NCI-H1417 (cell line): ENCODE data around the gene TAS1R1.

Experiments used
- DNase-seq, 3 experiments: peaks; one replicate each; lab custom pipeline; 2025; lab: John Stamatoyannopoulos, UW

Gene TAS1R1

DNA sequence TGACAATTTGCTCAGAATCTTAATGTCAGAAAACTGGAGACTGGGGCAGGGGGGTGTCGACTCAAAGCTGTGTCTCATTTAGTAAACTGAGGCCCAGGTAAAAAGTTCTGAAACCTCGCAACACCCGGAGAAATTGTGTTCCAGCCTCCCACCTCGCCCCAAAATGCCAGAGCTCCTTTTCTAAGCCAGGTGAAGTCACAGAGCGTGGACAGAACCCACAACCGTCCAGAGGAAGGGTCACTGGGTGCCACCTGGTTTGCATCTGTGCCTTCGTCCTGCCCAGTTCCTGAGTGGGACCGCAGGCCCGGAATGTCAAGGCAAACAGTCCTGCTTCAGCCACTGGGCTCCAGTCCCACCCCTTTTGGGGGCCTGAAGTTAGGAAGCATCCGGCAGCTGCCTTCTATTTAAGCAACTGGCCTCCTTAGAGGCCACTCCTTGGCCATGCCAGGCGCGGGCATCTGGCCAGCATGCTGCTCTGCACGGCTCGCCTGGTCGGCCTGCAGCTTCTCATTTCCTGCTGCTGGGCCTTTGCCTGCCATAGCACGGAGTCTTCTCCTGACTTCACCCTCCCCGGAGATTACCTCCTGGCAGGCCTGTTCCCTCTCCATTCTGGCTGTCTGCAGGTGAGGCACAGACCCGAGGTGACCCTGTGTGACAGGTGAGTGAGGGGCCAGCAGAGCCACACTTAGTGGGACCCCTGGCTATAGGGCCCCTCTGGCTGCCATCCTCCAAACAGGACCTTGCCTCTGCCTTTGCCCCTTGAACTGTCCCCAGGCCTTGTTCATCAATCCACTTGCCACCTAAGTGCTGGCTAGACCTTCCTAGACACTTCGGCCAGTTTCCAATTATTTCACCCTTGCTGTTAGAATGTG, at the start of gene TAS1R1:
TAS1R1 (plus strand) TSS at position 401 of the 872 bp plus-strand sequence; CDS start at position 468, 67 bp downstream.
- no peak for DNase-seq

DNA sequence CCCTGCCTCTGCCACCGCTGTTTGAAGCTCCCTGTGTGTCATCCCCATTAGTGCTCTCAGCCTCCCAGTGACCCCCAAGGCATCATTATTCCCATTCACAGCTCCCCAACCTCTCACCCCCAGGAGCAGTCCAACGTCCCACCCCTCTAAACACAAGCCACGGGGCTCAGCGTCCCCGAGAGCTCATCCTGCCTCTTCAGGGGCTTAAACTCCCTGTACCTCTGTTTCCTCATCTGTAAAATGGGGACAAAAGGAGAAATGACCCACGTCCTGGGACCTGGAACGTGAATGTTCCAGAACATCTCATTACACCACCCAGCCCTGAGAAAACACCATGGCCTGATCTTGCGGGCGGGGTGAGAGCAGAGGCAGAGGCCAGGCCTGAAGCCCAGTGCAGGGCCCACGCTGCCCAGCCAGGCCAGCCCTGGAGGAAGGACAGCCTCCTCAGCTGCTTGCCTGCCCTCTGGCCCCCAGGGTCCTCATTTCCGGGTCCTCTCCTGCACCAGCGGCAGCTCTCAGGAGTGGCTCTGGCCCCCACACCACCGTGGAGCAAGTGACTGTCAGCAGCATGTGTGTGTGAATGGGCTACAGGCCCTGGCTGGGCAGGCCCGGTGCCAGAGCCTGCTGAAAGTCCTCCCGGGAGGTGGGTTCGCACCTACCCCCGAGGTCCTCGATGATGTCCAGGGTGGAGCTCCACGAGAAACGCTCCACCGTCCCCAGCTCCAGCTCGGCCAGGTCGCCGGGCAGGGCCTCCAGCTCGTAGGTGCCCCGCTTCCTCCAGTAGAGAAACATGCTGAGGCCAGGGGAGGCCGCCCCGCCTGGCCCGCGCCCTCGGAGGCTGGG, 49.5 kb upstream of the TAS1R1 start:
- DNase-seq = no peak

DNA sequence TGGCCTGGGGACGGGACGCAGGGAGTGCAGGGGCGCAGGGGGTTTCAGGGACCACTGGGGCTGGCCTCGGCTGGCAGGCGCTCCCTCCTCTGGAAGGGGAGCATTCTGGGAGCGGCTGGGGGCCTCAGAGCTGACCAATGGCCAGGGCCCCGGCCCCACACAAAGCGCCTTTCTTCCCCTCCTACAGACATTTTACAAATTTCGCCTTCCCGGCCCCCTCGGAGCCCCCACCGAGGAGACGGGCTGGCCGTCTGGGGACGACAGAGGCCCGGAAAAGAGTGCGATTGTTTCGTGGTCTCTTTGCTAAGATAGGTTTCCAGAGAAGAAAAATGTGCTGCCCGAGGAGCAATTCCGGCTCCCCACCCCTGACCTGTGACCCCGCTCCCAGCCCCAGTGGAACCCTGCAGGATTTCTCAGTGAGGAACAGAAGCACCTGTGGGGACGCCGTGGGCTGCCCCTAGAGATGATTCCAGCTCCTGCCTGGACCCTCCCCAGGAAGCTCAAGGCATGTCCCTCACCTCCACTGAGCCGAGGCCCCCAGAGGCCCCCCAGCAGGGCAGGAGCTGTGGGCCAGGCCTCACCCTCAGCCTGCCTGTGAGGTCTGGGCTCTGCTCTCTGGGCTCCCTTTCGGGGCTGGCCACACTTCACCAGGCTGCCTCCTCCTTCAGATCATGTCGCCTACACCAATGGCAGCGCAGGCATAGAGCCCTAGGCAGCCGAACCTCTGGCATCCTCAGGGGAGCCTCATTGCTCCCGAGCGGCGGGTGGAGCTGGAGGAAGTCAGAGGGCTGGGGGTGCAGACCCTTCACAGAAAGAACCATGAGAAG, 48.7 kb upstream of the TAS1R1 start:
- no peak for DNase-seq

DNA sequence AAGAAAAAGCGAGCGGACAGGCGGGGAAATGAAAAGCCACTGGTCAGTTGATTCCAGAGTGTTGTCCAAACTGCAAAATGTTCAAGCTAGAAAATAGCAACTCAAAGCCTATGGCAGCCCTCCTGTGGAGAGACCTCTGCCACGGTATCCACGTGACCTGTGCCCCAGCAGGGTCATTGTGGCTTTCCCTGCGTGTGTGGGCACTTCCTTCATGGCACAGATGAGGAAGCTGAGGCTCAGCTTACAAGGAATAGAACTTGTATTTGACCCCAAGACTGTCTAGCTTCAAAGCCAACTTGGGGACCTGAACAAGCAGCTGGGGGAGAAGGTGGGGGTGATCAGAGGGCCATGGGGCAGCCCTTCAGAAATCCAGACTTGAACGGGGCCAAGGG, 48.1 kb upstream of the TAS1R1 start:
- DNase-seq = no peak

DNA sequence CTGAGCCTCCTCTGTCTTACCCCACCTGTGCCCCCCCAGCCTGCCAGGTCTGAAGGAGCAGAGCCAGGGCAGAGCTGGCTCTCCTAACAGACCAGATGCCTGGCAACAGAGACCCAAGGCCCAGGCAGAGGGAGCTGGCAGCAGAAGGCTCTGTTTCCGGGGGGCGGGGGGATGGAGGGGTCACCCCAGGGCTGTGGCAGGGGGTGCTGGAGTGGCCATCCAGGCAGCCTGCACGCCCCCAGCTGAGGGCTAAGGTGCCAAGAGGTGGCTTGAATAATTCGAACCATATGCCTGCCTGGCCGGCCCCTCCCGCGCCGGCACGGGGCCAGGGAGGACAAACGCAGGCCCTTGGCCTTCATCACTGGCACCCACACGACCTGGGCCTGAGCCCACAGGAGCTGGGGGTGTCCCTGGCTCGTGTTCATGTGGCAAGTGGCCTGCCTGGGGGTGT, 47.6 kb upstream of the TAS1R1 start:
- no peak for DNase-seq

DNA sequence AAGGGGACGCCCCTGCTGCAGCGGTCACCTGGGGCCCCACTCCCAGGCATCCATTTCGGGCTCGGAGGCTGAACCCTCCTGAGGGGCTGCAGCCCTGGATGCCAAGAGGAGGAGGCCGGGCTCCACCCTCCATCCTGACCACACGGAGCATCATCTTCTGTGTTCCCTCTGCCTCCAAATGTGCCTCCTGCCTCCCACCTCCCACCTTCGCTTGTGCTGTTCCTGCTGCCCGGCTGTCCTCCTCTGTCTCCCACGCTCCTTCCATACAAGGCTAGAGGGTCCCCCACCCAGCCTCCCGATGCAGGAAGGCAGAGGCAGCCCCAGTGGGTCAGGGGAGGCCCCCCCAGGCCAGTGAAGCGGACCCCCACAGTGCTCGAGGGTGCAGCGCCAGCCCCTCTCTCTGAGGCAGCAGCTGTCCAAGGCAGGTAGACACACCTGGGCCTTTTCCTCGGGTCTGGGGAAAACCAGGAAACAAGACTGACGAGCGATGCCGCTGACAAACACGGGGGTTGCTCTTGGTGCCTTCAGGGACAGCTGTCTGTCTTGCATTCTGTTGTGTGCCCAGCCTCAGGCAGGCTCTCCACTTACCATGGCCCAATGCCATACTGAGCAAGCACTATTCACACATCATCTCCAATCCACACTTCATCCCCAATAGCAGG, 46.8 kb upstream of the TAS1R1 start:
- DNase-seq = no peak

DNA sequence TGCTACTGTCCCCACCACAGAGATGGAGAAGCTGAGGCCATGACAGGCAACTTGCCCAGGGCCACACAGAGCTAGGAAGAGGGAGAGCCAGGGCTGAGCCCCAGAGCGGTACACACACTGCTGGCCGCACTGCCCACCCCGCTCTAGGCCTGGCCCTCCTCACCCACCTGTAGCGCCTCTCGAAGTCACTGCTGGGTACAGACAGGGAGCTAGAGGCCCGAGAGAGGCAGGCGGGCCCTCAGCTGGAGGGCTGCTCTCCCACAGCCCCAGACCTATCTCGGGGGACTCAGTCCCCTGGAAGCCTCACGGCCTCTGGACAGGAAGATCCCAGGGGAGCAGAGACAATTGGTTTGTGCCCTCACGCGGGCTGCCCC, 46.3 kb upstream of the TAS1R1 start:
- no peak for DNase-seq

DNA sequence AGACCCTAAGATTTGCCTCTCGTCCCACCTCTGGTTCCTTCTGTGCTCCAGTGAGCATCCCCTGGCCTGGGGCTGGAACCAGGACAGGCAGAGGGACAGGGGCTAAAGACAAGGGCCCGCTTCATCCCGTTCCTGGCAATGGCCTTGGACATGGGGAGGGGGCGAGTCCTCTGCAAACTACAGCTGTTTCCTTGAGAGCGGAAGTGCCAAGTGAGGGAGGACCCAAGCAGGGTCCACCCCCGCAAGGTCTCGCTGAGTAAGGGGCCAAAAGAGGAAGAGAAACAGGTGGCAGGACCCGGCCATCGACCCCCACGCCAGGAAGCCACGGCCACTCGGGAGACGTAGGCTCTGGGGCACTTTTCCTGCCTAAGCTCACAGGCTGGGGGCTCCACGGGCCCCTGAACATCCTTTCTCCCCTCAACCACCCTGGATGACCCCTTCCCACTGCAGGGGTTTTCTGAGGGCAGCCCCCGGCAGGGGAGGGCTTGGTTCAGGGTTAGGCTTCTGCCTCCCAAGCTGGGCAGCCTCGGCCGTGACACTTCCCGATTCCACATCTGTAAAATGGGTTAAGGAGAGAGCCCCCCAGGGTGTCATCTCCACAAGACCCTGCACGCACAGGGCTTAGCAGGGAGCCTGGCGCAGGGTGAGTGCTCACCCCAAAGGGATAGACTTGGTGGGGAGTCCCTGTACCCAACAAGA, 45.7 kb upstream of the TAS1R1 start:
- DNase-seq = no peak

DNA sequence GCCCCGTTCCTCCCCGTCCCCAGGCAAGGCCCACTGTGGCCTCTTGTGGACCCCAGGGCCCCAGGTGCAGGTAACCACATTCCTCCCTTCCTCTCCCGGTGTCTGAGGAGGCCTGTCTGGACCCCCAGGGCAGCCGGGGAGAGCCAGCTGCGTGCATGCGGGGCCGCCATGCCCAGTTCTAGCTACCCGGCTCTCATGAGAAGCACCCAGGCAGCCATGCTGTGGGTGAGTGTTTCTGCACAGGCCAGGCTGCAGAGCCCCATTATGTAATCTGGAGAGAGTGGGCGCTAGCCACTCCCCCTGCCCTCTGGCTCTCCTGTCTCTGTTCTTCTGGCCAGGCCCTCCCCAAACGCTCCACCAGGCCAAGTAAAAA, 45.2 kb upstream of the TAS1R1 start:
- no peak for DNase-seq

DNA sequence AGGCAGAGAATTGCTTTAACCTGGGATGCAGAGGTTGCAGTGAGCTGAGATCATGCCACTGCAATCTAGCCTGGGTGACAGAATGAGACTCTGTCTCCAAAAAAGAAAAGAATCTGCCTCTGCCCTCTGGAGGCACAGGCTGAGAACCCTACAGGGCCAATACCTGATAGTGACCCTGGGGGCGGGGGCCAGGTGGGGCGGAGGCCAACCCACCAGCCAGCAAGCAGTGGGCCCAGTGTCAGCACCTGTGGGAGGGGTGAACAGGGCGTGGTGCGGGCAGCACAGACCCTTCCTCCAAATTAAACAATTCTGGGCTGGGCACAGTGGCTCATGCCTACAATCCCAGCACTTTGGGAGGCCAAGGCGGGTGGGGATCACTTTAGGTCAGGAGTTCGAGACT, 44.6 kb upstream of the TAS1R1 start:
- no peak for DNase-seq

DNA sequence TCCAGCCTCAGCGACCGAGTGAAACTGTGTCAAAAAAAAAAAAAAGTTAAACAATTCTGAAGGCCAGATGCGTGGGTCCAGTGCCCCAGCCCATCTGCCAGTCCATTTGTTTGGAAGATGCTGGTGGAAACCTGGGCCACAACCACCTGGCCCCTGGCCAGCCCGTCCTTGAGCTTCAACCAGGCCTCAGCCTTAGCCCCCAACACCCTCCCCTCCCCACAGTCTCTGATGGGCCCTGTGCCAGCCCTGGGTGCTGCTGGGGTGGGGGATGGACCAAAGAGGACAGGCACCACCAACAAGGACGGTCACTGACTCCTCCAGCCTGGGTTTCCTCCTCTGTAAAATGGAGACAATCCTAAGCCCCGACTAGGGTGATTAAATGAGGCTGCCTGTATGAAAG, 44.1 kb upstream of the TAS1R1 start:
- no peak for DNase-seq

DNA sequence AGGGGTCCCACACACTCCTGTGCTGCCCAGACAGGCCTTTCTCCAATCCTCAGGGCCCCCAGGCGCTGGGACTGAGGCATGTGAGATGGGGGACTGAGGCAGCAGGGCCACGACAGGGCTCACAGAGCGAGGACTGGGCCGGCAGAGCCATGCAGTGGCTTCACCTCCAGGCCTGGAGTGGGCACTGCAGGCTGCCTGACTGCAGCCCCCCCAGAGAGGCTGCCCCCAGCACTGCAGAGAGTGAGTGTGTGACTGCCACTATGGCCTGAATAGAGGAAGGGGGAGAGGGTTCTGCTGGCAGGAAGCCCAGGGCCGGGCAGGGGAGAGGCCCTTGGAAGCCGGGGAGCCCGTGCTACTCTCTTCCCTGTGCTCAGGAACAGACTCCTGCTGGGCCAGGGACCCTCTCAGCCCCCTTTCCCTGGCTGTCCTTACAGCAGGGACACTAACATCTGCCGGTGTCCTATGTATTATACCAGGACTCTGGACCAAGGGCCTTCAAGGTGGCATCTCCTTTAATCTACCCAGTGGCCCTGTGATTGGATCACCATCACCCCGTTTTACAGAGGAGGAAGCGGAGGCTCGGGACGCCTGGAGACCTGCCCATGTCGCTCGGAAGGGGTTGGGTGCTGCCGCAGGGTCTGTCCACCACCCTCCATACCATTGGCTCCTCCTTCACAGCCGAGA, 43.4 kb upstream of the TAS1R1 start:
- DNase-seq = no peak

DNA sequence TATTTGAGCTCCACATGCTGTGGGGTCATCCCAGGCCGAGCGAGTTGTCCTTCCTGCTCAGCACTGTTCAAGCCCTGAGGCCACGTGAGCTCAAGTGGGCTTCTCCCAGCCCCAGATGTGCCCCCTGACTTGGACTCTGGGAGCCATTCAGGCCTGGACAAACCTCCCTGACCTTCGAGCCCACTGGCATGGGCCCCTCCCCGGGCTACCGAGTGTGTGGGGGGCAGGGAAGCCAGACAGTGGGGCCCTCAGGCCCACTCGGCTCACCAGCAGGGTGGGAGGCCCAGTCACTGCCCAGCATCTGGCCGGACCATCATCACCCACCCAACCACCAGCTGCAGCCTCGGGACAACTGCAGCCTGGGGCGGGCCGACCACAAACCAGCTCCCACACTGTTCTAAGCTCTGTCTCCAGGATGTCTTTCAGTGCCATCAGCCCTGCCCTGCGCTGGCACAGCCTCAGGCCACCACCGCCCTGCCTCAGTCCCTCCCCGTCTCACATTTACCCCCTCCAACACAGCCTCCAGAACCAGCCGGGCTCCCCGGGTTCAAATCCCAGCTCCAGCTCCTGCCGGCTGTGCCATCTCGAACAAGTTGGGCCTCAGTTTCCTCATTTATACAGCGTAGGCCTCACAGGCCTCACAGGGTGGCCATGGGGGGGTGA, 42.7 kb upstream of the TAS1R1 start:
- no peak for DNase-seq

DNA sequence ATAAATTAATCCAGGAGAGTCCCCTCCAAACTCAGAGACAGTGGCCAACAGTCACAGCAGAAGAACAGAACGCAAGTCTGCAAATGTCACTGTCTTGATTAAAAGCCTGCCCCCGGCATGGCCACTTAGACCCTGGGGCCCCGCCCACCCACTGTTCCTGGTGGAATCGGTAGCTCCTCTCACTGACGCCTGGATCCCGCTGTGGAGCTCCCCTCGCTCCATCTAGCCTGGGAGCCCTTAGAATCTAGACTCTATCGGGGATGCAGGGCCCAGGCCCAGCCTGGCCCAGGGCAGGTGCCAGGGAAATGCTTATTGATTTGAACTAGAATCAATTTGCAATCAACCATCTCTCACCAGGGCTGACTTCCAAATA, 42.2 kb upstream of the TAS1R1 start:
- no peak for DNase-seq

DNA sequence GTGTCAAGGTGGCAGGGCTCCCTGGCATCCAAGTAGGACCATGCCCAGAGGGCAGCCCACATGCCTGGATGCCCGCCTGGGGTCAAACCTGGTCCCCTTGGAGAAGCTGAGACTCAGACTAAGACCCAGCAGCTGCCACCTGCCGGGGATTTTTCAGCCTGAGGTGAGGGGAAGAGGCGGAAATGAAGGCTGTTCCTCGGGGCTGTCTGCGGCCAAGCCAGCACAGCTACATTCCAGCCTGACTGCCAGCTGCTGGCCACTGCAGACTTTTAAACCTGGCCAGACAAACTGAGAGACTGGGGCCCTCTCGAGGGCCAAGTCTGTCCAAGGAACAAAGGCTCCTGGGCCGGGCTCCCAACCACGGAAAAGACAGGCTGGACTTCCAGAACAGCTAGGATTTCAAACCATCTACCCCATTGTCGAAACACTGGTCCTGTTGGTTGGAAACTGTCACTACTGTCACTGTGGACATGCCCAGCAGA, 41.7 kb upstream of the TAS1R1 start:
- no peak for DNase-seq

DNA sequence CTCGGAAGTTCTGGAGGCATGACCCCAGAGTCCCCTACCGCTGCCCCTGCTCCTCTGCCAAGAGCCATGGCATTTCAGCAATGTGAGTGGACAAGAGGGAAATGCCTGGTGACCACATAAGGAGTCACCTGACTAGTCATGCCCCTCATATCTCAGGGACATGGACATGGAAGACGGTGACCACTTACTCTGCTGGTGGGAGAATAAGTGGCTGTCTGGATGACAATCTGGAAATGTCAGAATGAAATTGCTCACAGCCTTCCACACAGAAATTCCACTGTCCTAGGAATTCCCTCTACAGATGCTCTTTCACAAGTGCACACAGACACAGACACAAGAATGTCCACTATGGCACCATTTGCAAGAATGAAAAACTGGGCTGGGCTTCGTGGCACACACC, 39.3 kb upstream of the TAS1R1 start:
- no peak for DNase-seq

DNA sequence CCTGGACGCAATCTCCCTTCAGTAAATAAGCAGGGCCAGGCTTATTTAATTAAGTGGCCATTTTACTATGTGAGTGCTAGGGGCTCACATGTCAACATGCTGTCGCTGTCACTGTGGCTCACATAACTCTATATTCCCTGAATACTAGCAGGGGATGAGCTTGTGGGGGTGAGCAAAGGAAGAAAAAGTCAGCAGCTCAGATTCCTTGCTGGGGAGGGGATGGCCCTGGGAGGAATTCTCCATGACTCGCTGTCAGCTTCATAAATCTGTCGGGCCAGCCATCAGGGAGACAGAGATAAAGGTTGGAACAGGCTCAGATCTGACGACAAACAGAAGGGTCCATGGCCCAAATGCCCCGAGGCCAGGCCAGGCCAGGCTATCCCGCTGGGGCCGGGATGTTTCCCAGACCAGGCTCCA, 37.7 kb upstream of the TAS1R1 start:
- DNase-seq = no peak

DNA sequence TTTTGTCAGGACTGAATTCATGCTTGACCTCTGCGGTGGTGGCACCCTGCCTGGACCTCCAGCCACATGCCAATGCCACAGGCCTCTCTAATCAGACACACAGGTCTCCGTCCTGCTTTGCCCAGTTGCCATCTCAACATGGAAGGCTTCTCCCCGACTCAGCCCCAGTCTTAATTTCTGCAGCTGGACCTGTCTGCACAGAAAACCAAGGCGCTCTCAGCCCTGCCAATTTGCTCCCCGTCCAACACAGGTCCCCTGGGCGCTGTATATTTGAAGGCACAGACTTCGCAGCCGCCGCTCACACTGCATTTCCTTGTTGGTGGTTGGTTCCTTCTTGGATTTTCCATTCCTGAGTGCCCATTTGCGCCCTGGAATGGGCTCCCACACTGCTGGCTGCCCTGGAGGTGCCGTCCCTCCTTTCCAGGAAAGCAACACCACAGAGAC, 35.6 kb upstream of the TAS1R1 start:
- peak in 1 of 3 experiments; percentile 78 for DNase-seq

DNA sequence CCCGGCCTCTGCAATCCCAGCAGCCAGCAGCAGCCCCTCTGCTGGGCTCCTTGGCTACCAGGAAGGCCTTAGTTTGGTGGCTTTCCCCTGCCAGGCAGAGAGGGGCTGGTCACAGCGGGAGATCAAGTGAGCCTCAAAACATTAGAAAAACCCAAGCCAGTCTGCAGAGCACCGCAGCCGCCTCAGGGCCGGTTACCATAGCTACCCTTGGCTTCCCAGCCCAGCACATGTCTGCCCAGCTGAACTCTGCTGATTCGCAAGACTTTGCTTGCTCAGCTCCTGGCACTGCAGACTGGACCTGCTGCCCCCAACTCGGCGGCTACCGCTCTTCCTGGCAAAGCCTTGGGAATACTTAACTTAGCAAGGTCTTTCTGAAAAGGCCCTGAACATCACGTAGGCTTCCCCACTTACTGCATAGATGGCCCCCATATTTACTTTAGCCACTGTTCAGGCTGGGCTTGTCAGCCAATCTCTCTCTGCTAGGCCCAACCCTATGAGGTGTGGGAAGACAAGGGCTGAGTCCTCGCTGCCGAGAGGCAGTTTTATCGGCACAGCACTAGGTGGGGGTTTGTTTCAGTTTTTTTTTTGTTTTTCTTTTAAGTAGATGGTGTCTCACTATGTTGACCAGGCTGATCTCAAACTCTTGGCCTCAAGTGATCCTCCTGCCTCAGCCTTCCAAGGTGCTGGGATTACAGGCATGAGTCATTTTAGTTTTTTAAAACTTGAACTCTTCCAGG, 35.0 kb upstream of the TAS1R1 start:
- peak; percentile 84 to 94 (median 85) for DNase-seq
